SK-N-SH (cell line): ENCODE results near the gene SLC4A8. TPM values are rescaled to one million over a fixed set of nuclear protein-coding genes. Genes with fewer than 3 reads are reported as not detected.

Experiments used
- CTCF ChIA-PET: fragments of 300-600, 350-600 bp; formaldehyde crosslinking; extraction: SDS; loops from one replicate; lab custom pipeline; 2021; lab: Yijun Ruan, JAX
- POLR2A ChIA-PET: fragments of 350-600 bp; sonication (Branson Sonifier 250); formaldehyde crosslinking; extraction: SDS; loops from one replicate; lab custom pipeline; 2020; ENCODE audit warnings: antibody characterized with exemption, inconsistent platforms; lab: Yijun Ruan, JAX
- DNase-seq: peaks from one replicate; pipeline ENCODE4 v3.0.0; 2012
- H2AFZ ChIP-seq: fragments of 200-600 bp; sonication (generic); 2 replicates; pipeline ENCODE4 v1.8.1; 2016; ENCODE audit warnings: antibody characterized with exemption, mild to moderate bottlenecking, low read depth
- H3F3A ChIP-seq: fragments of 200-600 bp; sonication (generic); replicated peaks from 2 replicates; pipeline ENCODE3; 2016; ENCODE audit warnings: antibody characterized with exemption, mild to moderate bottlenecking; ENCODE audit not compliant: insufficient read depth
- H3K27ac ChIP-seq, 2 experiments: fragments of 200-500 bp in 1 of 2; fragments of 200-600 bp in 1 of 2; sonication (Bioruptor generic) in 1 of 2; sonication (generic), shearing (Covaris generic) in 1 of 2; 2 replicates each; pipeline versions ENCODE4 v1.5.1 to v1.6.1; 2014 to 2016; ENCODE audit warnings: low read depth in 2 of 2, inconsistent platforms in 1 of 2, low read length in 1 of 2, mild to moderate bottlenecking in 1 of 2, mixed read lengths in 1 of 2
- H3K27me3 ChIP-seq: fragments of 200-600 bp; sonication (generic), shearing (Covaris generic); 2 replicates; pipeline ENCODE4 v1.6.1; 2016; ENCODE audit warnings: mixed run types; ENCODE audit not compliant: insufficient read depth
- H3K36me3 ChIP-seq, 2 experiments: fragments of 200-500 bp in 1 of 2; fragments of 200-600 bp in 1 of 2; sonication (Bioruptor generic) in 1 of 2; sonication (generic) in 1 of 2; replicated peaks in 1 of 2; 2 replicates each; pipeline versions ENCODE3 to v1.5.1; 2014 to 2016; ENCODE audit warnings: low read length in 1 of 2, mild to moderate bottlenecking in 1 of 2; ENCODE audit not compliant: insufficient read depth in 2 of 2, control insufficient read depth in 1 of 2
- H3K4me1 ChIP-seq, 2 experiments: fragments of 200-500 bp in 1 of 2; fragments of 200-600 bp in 1 of 2; sonication (Bioruptor generic) in 1 of 2; sonication (generic), shearing (Covaris generic) in 1 of 2; 2 replicates each; pipeline versions ENCODE4 v1.5.1 to v1.6.1; 2014 to 2016; ENCODE audit warnings: low read depth in 1 of 2, low read length in 1 of 2, mixed run types in 1 of 2; ENCODE audit not compliant: insufficient read depth in 2 of 2, control insufficient read depth in 1 of 2
- H3K4me2 ChIP-seq: fragments of 200-600 bp; sonication (generic), shearing (Covaris generic); 2 replicates; pipeline ENCODE4 v1.6.1; 2017; ENCODE audit warnings: mixed run types
- H3K4me3 ChIP-seq, 2 experiments: fragments of 200-500 bp in 1 of 2; fragments of 200-600 bp in 1 of 2; sonication (Bioruptor generic) in 1 of 2; sonication (generic), shearing (Covaris generic) in 1 of 2; 2 replicates each; pipeline versions ENCODE4 v1.5.1 to v1.8.1; 2014 to 2016; ENCODE audit warnings: low read depth in 2 of 2, inconsistent platforms in 1 of 2, low read length in 1 of 2, mild to moderate bottlenecking in 1 of 2, mixed read lengths in 1 of 2, moderate library complexity in 1 of 2
- H3K79me2 ChIP-seq: fragments of 200-600 bp; sonication (generic); 2 replicates; pipeline ENCODE4 v1.8.1; 2017; ENCODE audit warnings: mild to moderate bottlenecking; ENCODE audit not compliant: insufficient read depth
- H3K9ac ChIP-seq: fragments of 200-600 bp; sonication (generic); 2 replicates; pipeline ENCODE4 v1.6.1; 2017; ENCODE audit warnings: mixed run types
- H3K9me2 ChIP-seq: fragments of 200-600 bp; sonication (generic); 2 replicates; pipeline ENCODE4 v1.6.1; 2017; ENCODE audit warnings: mixed run types
- H3K9me3 ChIP-seq: fragments of 200-600 bp; sonication (generic); 2 replicates; pipeline ENCODE4 v1.6.1; 2017; ENCODE audit warnings: mixed run types, mild to moderate bottlenecking, moderate library complexity
- H4K20me1 ChIP-seq: fragments of 200-600 bp; sonication (generic); 2 replicates; pipeline ENCODE4 v1.6.1; 2017; ENCODE audit warnings: mild to moderate bottlenecking, mixed run types; ENCODE audit not compliant: insufficient read depth
- CHD2 ChIP-seq: fragments of 150-350 bp; IDR thresholded peaks from 2 replicates; pipeline ENCODE4 v1.6.1; 2018; ENCODE audit warnings: low read length; ENCODE audit not compliant: partially characterized antibody
- ELF1 ChIP-seq: IDR thresholded peaks from 2 replicates; pipeline ENCODE4 v1.4.0; 2012
- FOXM1 ChIP-seq: IDR thresholded peaks from 2 replicates; pipeline ENCODE4 v1.4.0; 2012; ENCODE audit warnings: low read depth, mild to moderate bottlenecking
- GATA2 ChIP-seq: sonication (generic); formaldehyde crosslinking; IDR thresholded peaks from 2 replicates; pipeline ENCODE4 v1.5.0; 2020; ENCODE audit warnings: mild to moderate bottlenecking, missing genetic modification reagents
- MEF2A ChIP-seq: IDR thresholded peaks from 2 replicates; pipeline ENCODE4 v1.4.0; 2012; ENCODE audit warnings: low read depth, borderline replicate concordance
- MXI1 ChIP-seq: IDR thresholded peaks from 2 replicates; pipeline ENCODE4 v1.6.1; 2012; ENCODE audit warnings: mild to moderate bottlenecking, low read depth, low read length, improper control_type of control experiment
- NRF1 ChIP-seq: IDR thresholded peaks from 2 replicates; pipeline ENCODE4 v1.6.1; 2012; ENCODE audit warnings: low read depth, mild to moderate bottlenecking, low read length
- POLR2AphosphoS5 ChIP-seq: IDR thresholded peaks from 2 replicates; pipeline ENCODE4 v1.6.1; 2012; ENCODE audit warnings: low read depth, low read length
- SIN3A ChIP-seq: IDR thresholded peaks from 2 replicates; pipeline ENCODE4 v1.6.1; 2012; ENCODE audit warnings: low read depth, mild to moderate bottlenecking, low read length, moderate library complexity, borderline replicate concordance
- TAF1 ChIP-seq: IDR thresholded peaks from 2 replicates; pipeline ENCODE4 v1.6.1; 2012; ENCODE audit warnings: low read depth, mild to moderate bottlenecking, low read length, moderate library complexity, borderline replicate concordance
- TCF12 ChIP-seq: IDR thresholded peaks from 2 replicates; pipeline ENCODE4 v1.4.0; 2012
- WGBS: methylation state at CpG from one replicate; pipeline ENCODE4 v1.1.6; 2017; ENCODE audit warnings: low lambda C conversion rate; 5-methylcytosine and 5-hydroxymethylcytosine counted together
- polyA plus RNA-seq, 3 experiments: library from polyadenylated mRNA; depleted of rRNA; stranded (reverse); fragments of >200 nt; gene quantifications; 2 replicates each; pipeline ENCODE4 v1.2.3, GENCODE V29; 2012
- TF ChIP-seq, protein P1 (sequence below): IDR thresholded peaks from 2 replicates; pipeline ENCODE4 v1.4.0; 2012; ENCODE audit warnings: low read depth, borderline replicate concordance
- TF ChIP-seq, protein P2 (sequence below): IDR thresholded peaks from 2 replicates; pipeline ENCODE4 v1.4.0; 2012; ENCODE audit warnings: low read depth, borderline replicate concordance
- TF ChIP-seq, protein P3 (sequence below): fragments of 150-350 bp; IDR thresholded peaks from 2 replicates; pipeline ENCODE4 v1.6.1; 2017; ENCODE audit warnings: antibody characterized with exemption, low read length, low read depth, borderline replicate concordance
- TF ChIP-seq, protein P4 (sequence below): IDR thresholded peaks from 2 replicates; pipeline ENCODE4; 2012
- TF ChIP-seq, protein P5 (sequence below): IDR thresholded peaks from 2 replicates; pipeline ENCODE4 v1.4.0; 2012; ENCODE audit warnings: low read depth

The SLC4A8 gene
- polyA plus RNA-seq, 1 of the 3 experiments (the other 2 are of a cell fraction): 5.2 TPM

DNA sequence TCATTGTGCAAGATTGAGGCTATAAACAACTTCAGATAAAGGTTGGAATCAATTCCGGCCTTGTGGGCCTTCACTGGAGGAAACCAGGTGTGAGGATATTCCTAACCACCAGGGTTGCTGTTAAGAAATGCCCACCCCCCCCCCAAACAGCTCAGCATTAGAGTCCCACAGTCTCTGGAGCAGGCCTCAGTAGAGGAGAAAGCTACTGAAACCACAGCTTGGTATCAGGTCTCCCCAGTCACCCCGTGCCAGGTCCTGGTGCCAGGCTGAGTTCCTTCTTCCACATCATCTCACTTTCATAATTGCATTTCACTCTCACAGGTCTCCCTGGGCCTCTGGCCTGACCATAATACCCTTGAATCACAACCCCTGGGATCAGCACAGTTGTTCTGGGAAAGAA, 45.9 kb upstream of the SLC4A8 start:
- no peak overlapping the region for H3K4me2 ChIP-seq
- peaks cover 9% of the 10 kb centered on the region for H3F3A ChIP-seq
- WGBS: 90% methylated on average over 1 of the region's 2 CpGs
- no peaks in the 10 kb centered on the region for H3K36me3 ChIP-seq
- ChIA-PET CTCF (no interaction called here), POLR2A (no interaction called here)
- TF ChIP-seq, protein P1, sequence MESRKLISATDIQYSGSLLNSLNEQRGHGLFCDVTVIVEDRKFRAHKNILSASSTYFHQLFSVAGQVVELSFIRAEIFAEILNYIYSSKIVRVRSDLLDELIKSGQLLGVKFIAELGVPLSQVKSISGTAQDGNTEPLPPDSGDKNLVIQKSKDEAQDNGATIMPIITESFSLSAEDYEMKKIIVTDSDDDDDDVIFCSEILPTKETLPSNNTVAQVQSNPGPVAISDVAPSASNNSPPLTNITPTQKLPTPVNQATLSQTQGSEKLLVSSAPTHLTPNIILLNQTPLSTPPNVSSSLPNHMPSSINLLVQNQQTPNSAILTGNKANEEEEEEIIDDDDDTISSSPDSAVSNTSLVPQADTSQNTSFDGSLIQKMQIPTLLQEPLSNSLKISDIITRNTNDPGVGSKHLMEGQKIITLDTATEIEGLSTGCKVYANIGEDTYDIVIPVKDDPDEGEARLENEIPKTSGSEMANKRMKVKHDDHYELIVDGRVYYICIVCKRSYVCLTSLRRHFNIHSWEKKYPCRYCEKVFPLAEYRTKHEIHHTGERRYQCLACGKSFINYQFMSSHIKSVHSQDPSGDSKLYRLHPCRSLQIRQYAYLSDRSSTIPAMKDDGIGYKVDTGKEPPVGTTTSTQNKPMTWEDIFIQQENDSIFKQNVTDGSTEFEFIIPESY: no peak
- TF ChIP-seq, protein P2, sequence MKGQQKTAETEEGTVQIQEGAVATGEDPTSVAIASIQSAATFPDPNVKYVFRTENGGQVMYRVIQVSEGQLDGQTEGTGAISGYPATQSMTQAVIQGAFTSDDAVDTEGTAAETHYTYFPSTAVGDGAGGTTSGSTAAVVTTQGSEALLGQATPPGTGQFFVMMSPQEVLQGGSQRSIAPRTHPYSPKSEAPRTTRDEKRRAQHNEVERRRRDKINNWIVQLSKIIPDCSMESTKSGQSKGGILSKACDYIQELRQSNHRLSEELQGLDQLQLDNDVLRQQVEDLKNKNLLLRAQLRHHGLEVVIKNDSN: no peak
- TF ChIP-seq ELF1: no peak
- no peak for TF ChIP-seq MEF2A
- no peak for TF ChIP-seq POLR2AphosphoS5
- TF ChIP-seq, protein P3, sequence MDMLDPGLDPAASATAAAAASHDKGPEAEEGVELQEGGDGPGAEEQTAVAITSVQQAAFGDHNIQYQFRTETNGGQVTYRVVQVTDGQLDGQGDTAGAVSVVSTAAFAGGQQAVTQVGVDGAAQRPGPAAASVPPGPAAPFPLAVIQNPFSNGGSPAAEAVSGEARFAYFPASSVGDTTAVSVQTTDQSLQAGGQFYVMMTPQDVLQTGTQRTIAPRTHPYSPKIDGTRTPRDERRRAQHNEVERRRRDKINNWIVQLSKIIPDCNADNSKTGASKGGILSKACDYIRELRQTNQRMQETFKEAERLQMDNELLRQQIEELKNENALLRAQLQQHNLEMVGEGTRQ: no peak
- no peak for TF ChIP-seq SIN3A
- TF ChIP-seq NRF1: no peak
- no peak for TF ChIP-seq FOXM1
- no peak for TF ChIP-seq TCF12
- TF ChIP-seq CHD2: no peak
- no peak for TF ChIP-seq TAF1
- TF ChIP-seq, protein P4, sequence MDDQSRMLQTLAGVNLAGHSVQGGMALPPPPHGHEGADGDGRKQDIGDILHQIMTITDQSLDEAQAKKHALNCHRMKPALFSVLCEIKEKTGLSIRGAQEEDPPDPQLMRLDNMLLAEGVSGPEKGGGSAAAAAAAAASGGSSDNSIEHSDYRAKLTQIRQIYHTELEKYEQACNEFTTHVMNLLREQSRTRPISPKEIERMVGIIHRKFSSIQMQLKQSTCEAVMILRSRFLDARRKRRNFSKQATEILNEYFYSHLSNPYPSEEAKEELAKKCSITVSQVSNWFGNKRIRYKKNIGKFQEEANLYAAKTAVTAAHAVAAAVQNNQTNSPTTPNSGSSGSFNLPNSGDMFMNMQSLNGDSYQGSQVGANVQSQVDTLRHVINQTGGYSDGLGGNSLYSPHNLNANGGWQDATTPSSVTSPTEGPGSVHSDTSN: no peak
- TF ChIP-seq, protein P5, sequence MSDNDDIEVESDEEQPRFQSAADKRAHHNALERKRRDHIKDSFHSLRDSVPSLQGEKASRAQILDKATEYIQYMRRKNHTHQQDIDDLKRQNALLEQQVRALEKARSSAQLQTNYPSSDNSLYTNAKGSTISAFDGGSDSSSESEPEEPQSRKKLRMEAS: no peak
- TF ChIP-seq GATA2: no peak
- no peak for TF ChIP-seq MXI1
- H3K9me2 ChIP-seq: no peaks in the 10 kb centered on the region
- H3K79me2 ChIP-seq: no peaks in the 10 kb centered on the region
- H3K9me3 ChIP-seq: no peaks in the 10 kb centered on the region
- peaks cover 0 to 18% of the 10 kb centered on the region in 2 experiments; a peak in 2 of 4 replicates for H3K4me1 ChIP-seq
- no peak overlapping the region for H3K27ac ChIP-seq
- H4K20me1 ChIP-seq: no peaks in the 10 kb centered on the region
- DNase-seq: no peak
- H3K27me3 ChIP-seq: no peaks in the 10 kb centered on the region
- no peak overlapping the region for H3K4me3 ChIP-seq
- no peak overlapping the region for H3K9ac ChIP-seq
- no peak overlapping the region for H2AFZ ChIP-seq
